Thoracic aorta (tissue), 2 donors: Measurements from ENCODE around the gene MXD1. TPM values are rescaled to one million over a fixed set of nuclear protein-coding genes. Genes with fewer than 3 reads are reported as not detected.

Source experiments
- ATAC-seq: fragments of 150-250 bp; one replicate; pipeline ENCODE4 v1.8.0; 2017; ENCODE audit warnings: low read depth; ENCODE audit not compliant: insufficient number of reproducible peaks, low FRiP score
- DNase-seq: peaks from one replicate; pipeline ENCODE4 v3.0.0-alpha.2; 2020; ENCODE audit warnings: low spot score
- H3K27ac ChIP-seq, 2 donors: fragments of 200-600 bp; sonication (generic); 1 replicate in 1 of 2; 2 replicates in 1 of 2; pipeline ENCODE4 v1.5.1; 2016; ENCODE audit warnings: mild to moderate bottlenecking in 2 of 2, moderate library complexity in 2 of 2
- H3K27me3 ChIP-seq: fragments of 200-600 bp; sonication (generic); replicated peaks from 2 replicates; pipeline ENCODE4 v1.6.0; 2016; ENCODE audit warnings: mild to moderate bottlenecking; ENCODE audit not compliant: insufficient read depth
- H3K36me3 ChIP-seq: fragments of 200-600 bp; sonication (generic); one replicate; pipeline ENCODE4 v1.5.1; 2016
- H3K4me1 ChIP-seq, 2 donors: fragments of 200-600 bp; sonication (generic); 1 replicate in 1 of 2; 2 replicates in 1 of 2; pipeline versions ENCODE4 v1.5.1 to v1.6.0; 2016; ENCODE audit warnings: low read depth in 2 of 2, mild to moderate bottlenecking in 1 of 2; ENCODE audit not compliant: control insufficient read depth in 1 of 2
- H3K4me3 ChIP-seq: fragments of 200-600 bp; sonication (generic); 2 replicates; pipeline ENCODE4 v1.5.1; 2016; ENCODE audit warnings: mild to moderate bottlenecking
- H3K9me3 ChIP-seq: fragments of 200-600 bp; sonication (generic); 2 replicates; pipeline ENCODE4 v1.5.1; 2016
- CTCF ChIP-seq: fragments of 200-600 bp; sonication (generic); IDR thresholded peaks from one replicate; pipeline ENCODE4 v1.5.1; 2019; ENCODE audit warnings: antibody characterized with exemption
- total RNA-seq, 2 donors: library from RNA; depleted of rRNA; stranded (reverse); fragments of >200 nt; gene quantifications; one replicate each; pipeline versions ENCODE4 v1.1.0 to v1.2.3, GENCODE V29; 2016

Gene MXD1
- total RNA-seq, 2 donors from 2014 or later: 13.8 to 28.4 TPM

- Histone ChIP-seq H3K27me3 (no peaks in the 10 kb centered on the region), H3K4me1 (peaks cover 26 to 41% of the 10 kb centered on the region in 2 donors), H3K36me3 (peaks cover 4% of the 10 kb centered on the region), H3K9me3 (no peaks in the 10 kb centered on the region), H3K27ac (peak overlapping the region; percentile 82 to 87), H3K4me3 (peak overlapping the region; percentile 98)
- DNase-seq (peak; percentile 100), ATAC-seq (peak; percentile 96)
- TF ChIP-seq CTCF: no peak
These were observed 552 bp upstream of the MXD1 start for GRCh38 chr2:69914164-69914949.

DNA sequence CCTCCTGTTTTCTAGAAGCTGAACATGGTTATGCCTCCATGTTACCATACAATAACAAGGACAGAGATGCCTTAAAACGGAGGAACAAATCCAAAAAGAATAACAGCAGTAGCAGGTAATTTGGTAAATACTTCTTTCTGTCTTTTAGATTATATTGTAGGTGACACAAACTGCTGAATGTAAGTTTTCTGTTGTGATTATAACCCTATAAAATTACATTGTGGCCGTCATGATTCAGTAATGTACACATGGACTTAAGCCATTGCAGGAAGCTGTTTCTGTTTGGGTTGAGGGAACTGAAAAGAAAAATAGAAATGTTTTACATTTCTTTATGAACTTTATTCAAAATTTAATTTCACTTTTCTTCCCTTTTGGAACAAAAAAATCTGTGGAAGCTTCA is 1.2 kb downstream of the MXD1 start:
- Histone ChIP-seq H3K9me3 (no peaks in the 10 kb centered on the region), H3K4me1 (peaks cover 26 to 41% of the 10 kb centered on the region in 2 donors), H3K27me3 (no peaks in the 10 kb centered on the region), H3K36me3 (peaks cover 15% of the 10 kb centered on the region), H3K4me3 (peak overlapping the region; percentile 98), H3K27ac (peak overlapping the region in 1 of 2 donors; percentile 93)
- no peak for ATAC-seq
- no peak for DNase-seq
- TF ChIP-seq CTCF: no peak

- Histone ChIP-seq H3K9me3 (no peaks in the 10 kb centered on the region), H3K27ac (peak overlapping the region; percentile 60 to 93), H3K36me3 (peaks cover 19% of the 10 kb centered on the region), H3K4me1 (peaks cover 26 to 41% of the 10 kb centered on the region in 2 donors), H3K27me3 (no peaks in the 10 kb centered on the region), H3K4me3 (peak overlapping the region; percentile 41)
- no peak for TF ChIP-seq CTCF
- ATAC-seq: peak; percentile 58
- DNase-seq: no peak
These were observed 2.9 kb downstream of the MXD1 start for GRCh38 chr2:69917852-69918251.

DNA sequence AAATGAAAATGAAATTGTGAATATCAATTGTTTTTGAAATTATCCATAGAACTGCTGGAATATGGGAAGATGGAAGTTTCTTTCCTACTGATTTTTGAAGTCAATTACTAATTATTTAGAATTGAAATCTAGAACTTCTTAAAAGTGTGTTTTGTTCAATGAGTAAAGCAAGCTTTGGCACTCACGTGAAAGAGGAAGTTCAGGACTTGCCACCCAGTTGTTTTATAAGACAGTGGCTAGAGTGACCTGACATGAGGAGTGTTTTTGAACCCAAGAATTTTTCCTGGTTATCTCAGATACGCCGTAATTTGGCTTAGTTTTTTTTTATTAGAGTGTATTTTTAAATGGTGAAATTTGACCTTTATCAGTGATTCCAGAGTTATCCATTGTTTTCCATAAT is 3.5 kb downstream of the MXD1 start:
- DNase-seq (no peak), ATAC-seq (no peak)
- Histone ChIP-seq H3K9me3 (no peaks in the 10 kb centered on the region), H3K27ac (peak overlapping the region; percentile 60 to 93), H3K36me3 (peaks cover 24% of the 10 kb centered on the region), H3K4me1 (peaks cover 26 to 41% of the 10 kb centered on the region in 2 donors), H3K27me3 (no peaks in the 10 kb centered on the region), H3K4me3 (peak overlapping the region; percentile 41)
- no peak for TF ChIP-seq CTCF

GRCh38 chr2:69923116-69923515 is 8.2 kb downstream of the MXD1 start:
- ATAC-seq: no peak
- Histone ChIP-seq H3K36me3 (peaks cover 29% of the 10 kb centered on the region), H3K4me3 (no peak overlapping the region), H3K27ac (no peak overlapping the region), H3K4me1 (peaks cover 7 to 9% of the 10 kb centered on the region in 2 donors), H3K9me3 (no peaks in the 10 kb centered on the region), H3K27me3 (no peaks in the 10 kb centered on the region)
- DNase-seq: no peak
- TF ChIP-seq CTCF: no peak
